Endothelial cell of umbilical vein (primary cell): ENCODE results near the gene TMEM273. TPM values are rescaled to one million over a fixed set of nuclear protein-coding genes. Genes with fewer than 3 reads are reported as not detected.

Experiments used
- BruUV-seq: library from RNA; stranded (reverse); fragments of 400-500 nt; replicated peaks from 2 replicates; lab custom pipeline; 2021; lab: Mats Ljungman, UMichigan
- CTCF ChIA-PET: fragments of 300-600, 350-600 bp; sonication (Branson Sonifier 250); formaldehyde crosslinking; loops from one replicate; lab custom pipeline; 2021; ENCODE audit warnings: antibody characterized with exemption, inconsistent platforms; lab: Charles Lee
- POLR2A ChIA-PET: fragments of 300-600, 350-600 bp; sonication (Branson Sonifier 250); formaldehyde crosslinking; loops from one replicate; lab custom pipeline; 2021; ENCODE audit warnings: antibody characterized with exemption, inconsistent platforms; lab: Charles Lee
- DNase-seq: peaks from one replicate; pipeline ENCODE4 v3.0.0-alpha.2; 2011; ENCODE audit warnings: low read depth, low spot score
- FAIRE-seq: peaks from 2 replicates; lab custom pipeline; 2011; peaks lifted over from hg19 to GRCh38; lab: Jason Lieb, UNC
- H2AFZ ChIP-seq: 2 replicates; pipeline ENCODE4 v1.6.0; 2012; ENCODE audit warnings: low read depth, low read length, control low read depth, inconsistent platforms
- H3K27ac ChIP-seq: 2 replicates; pipeline ENCODE4 v1.5.1; 2011; ENCODE audit warnings: low read depth, mild to moderate bottlenecking, control low read depth, low read length, moderate library complexity; ENCODE audit not compliant: insufficient read depth
- H3K27me3 ChIP-seq, 2 experiments: 2 replicates each; pipeline versions ENCODE4 v1.6.0 to v1.6.1; 2011; ENCODE audit warnings: low read length in 2 of 2, mixed read lengths in 1 of 2; ENCODE audit not compliant: control insufficient read depth in 2 of 2, insufficient read depth in 2 of 2
- H3K36me3 ChIP-seq, 2 experiments: 2 replicates in 1 of 2; 3 replicates in 1 of 2; pipeline ENCODE4 v1.5.1; 2011; ENCODE audit warnings: low read length in 2 of 2, mild to moderate bottlenecking in 1 of 2, moderate library complexity in 1 of 2; ENCODE audit not compliant: control insufficient read depth in 2 of 2, insufficient read depth in 2 of 2; ENCODE audit errors: extremely low read depth in 1 of 2
- H3K4me1 ChIP-seq: 3 replicates; pipeline ENCODE4 v1.5.1; 2011; ENCODE audit warnings: mild to moderate bottlenecking, low read length; ENCODE audit not compliant: control insufficient read depth, insufficient read depth; ENCODE audit errors: extremely low read depth
- H3K4me2 ChIP-seq: 2 replicates; pipeline ENCODE4 v1.6.1; 2011; ENCODE audit warnings: low read length, control low read depth, mixed read lengths; ENCODE audit not compliant: insufficient read depth
- H3K4me3 ChIP-seq, 3 experiments: fragments of 200-600 bp in 1 of 3; sonication (generic), shearing (Covaris generic) in 1 of 3; replicated peaks in 1 of 3; 2 replicates each; pipeline ENCODE4 v1.5.1; 2011 to 2016; ENCODE audit warnings: control low read depth in 3 of 3, low read length in 3 of 3, mild to moderate bottlenecking in 2 of 3, inconsistent platforms in 1 of 3, low read depth in 1 of 3, moderate library complexity in 1 of 3; ENCODE audit not compliant: insufficient read depth in 1 of 3
- H3K79me2 ChIP-seq: 2 replicates; pipeline ENCODE4 v1.6.0; 2012; ENCODE audit warnings: low read length, inconsistent platforms; ENCODE audit not compliant: control insufficient read depth, insufficient read depth
- H3K9ac ChIP-seq: replicated peaks from 2 replicates; pipeline ENCODE3; 2011; ENCODE audit warnings: low read length, control low read depth; ENCODE audit not compliant: insufficient read depth; ENCODE audit errors: extremely low read depth
- H3K9me1 ChIP-seq: replicated peaks from 3 replicates; pipeline ENCODE4 v1.6.0; 2011; ENCODE audit warnings: mild to moderate bottlenecking, low read length; ENCODE audit not compliant: control insufficient read depth, insufficient read depth; ENCODE audit errors: extremely low read depth
- H3K9me3 ChIP-seq: replicated peaks from 2 replicates; pipeline ENCODE4 v1.5.1; 2012; ENCODE audit warnings: low read length, inconsistent platforms; ENCODE audit not compliant: control insufficient read depth, insufficient read depth
- H4K20me1 ChIP-seq: replicated peaks from 2 replicates; pipeline ENCODE3; 2011; ENCODE audit warnings: mild to moderate bottlenecking, low read length; ENCODE audit not compliant: control insufficient read depth, insufficient read depth; ENCODE audit errors: extremely low read depth
- EZH2 ChIP-seq: IDR thresholded peaks from 2 replicates; pipeline ENCODE4 v1.6.1; 2012; ENCODE audit warnings: borderline replicate concordance, low read depth, mild to moderate bottlenecking, moderate library complexity, low read length, inconsistent platforms; ENCODE audit not compliant: severe bottlenecking
- FOS ChIP-seq: IDR thresholded peaks from 2 replicates; pipeline ENCODE4 v1.6.1; 2011; ENCODE audit warnings: mild to moderate bottlenecking, low read length, moderate library complexity, borderline replicate concordance; ENCODE audit not compliant: insufficient read depth
- GATA2 ChIP-seq: IDR thresholded peaks from 2 replicates; pipeline ENCODE4 v1.7.0; 2011; ENCODE audit warnings: low read depth, mild to moderate bottlenecking, moderate library complexity, mixed read lengths, low read length; ENCODE audit not compliant: insufficient read length, insufficient read depth
- JUN ChIP-seq: IDR thresholded peaks from 2 replicates; pipeline ENCODE4 v1.6.1; 2011; ENCODE audit warnings: borderline replicate concordance, low read depth; ENCODE audit not compliant: insufficient read length, insufficient read depth
- MYC ChIP-seq: IDR thresholded peaks from one replicate; pipeline ENCODE4 v1.6.1; 2011; ENCODE audit warnings: mild to moderate bottlenecking, low read depth, low read length
- POLR2A ChIP-seq: IDR thresholded peaks from 2 replicates; pipeline ENCODE4 v1.6.1; 2012; ENCODE audit warnings: low read depth, mild to moderate bottlenecking, control low read depth, low read length
- POLR2AphosphoS5 ChIP-seq: IDR thresholded peaks from 2 replicates; pipeline ENCODE4 v1.6.1; 2012; ENCODE audit warnings: low read depth, mild to moderate bottlenecking, control low read depth, low read length, moderate library complexity; ENCODE audit not compliant: insufficient read depth
- dilution Hi-C: fragments of 300-500 bp; cut with MboI; formaldehyde crosslinking; loops from one replicate; pipeline ENCODE4 v1.15.0; 2019; ENCODE audit warnings: low sequenced_read_pairs; ENCODE audit not compliant: extremely low pct_ligation_motif_present
- intact Hi-C: fragments of 100-400 bp; cut with micrococcal nuclease; formaldehyde crosslinking; loops from one replicate; pipeline ENCODE4 v1.10.0; 2022
- polyA plus RNA-seq, 4 experiments: library from polyadenylated mRNA; depleted of rRNA in 3 of 4; stranded (reverse) in 3 of 4; unstranded in 1 of 4; fragments of >200 nt; gene quantifications; 2 replicates each; pipeline versions ENCODE4 v1.2.1 to v1.2.3, GENCODE V29; 2011 to 2012; ENCODE audit warnings: missing spikeins in 1 of 4
- total RNA-seq: library from RNA; stranded (reverse); gene quantifications from 2 replicates; pipeline ENCODE4 v1.2.3, GENCODE V29; 2021
- TF ChIP-seq, protein P1 (sequence below), 2 donors: IDR thresholded peaks; 1 replicate in 1 of 2; 2 replicates in 1 of 2; pipeline ENCODE4 v1.5.1; 2011; ENCODE audit warnings: low read length in 2 of 2, mild to moderate bottlenecking in 2 of 2, moderate library complexity in 2 of 2, control low read depth in 1 of 2, inconsistent platforms in 1 of 2, low read depth in 1 of 2; ENCODE audit not compliant: insufficient read depth in 1 of 2; ENCODE audit errors: extremely low read depth in 1 of 2
- TF ChIP-seq, protein P2 (sequence below): IDR thresholded peaks from 2 replicates; pipeline ENCODE4 v1.6.1; 2011; ENCODE audit not compliant: insufficient read depth, insufficient read length

The TMEM273 gene
- total and polyA plus RNA-seq, 2 donors (not counting 3 experiments of a cell fraction or from before 2014, with no cell fraction given), result 1.9 to 3.7 TPM

GRCh38 chr10:49110684-49111319 lies 77.4 kb downstream of the TMEM273 start:
- no peak overlapping the region for H3K4me3 ChIP-seq
- H3K36me3 ChIP-seq, result no peaks in the 10 kb centered on the region
- ChIA-PET CTCF (interaction anchor here (1.5 kb wide), 1 partner anchor 297 kb away, joined by 3 read pairs; no protein-coding TSS in a partner anchor), POLR2A (no interaction called here)
- no peaks in the 10 kb centered on the region for H3K4me1 ChIP-seq
- no peak overlapping the region for H3K9ac ChIP-seq
- no peaks in the 10 kb centered on the region for H3K9me1 ChIP-seq
- H3K9me3 ChIP-seq, result no peaks in the 10 kb centered on the region
- no peak overlapping the region for H3K4me2 ChIP-seq
- no peak overlapping the region for H3K27ac ChIP-seq
- DNase-seq (no peak), FAIRE-seq (no peak)
- intact Hi-C loops, result no loop called here
- H3K27me3 ChIP-seq, result peaks cover 10 to 17% of the 10 kb centered on the region in 2 experiments
- TF ChIP-seq FOS, result no peak
- TF ChIP-seq, protein P1, sequence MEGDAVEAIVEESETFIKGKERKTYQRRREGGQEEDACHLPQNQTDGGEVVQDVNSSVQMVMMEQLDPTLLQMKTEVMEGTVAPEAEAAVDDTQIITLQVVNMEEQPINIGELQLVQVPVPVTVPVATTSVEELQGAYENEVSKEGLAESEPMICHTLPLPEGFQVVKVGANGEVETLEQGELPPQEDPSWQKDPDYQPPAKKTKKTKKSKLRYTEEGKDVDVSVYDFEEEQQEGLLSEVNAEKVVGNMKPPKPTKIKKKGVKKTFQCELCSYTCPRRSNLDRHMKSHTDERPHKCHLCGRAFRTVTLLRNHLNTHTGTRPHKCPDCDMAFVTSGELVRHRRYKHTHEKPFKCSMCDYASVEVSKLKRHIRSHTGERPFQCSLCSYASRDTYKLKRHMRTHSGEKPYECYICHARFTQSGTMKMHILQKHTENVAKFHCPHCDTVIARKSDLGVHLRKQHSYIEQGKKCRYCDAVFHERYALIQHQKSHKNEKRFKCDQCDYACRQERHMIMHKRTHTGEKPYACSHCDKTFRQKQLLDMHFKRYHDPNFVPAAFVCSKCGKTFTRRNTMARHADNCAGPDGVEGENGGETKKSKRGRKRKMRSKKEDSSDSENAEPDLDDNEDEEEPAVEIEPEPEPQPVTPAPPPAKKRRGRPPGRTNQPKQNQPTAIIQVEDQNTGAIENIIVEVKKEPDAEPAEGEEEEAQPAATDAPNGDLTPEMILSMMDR (IDR thresholded peaks at IDR 0.05; ENCODE audit: extremely low read depth in 1 of 2, insufficient read depth in 1 of 2, low read depth in 1 of 2, low read length in 2 of 2), result no peak
- TF ChIP-seq POLR2A, result no peak
- TF ChIP-seq EZH2, result no peak
- TF ChIP-seq JUN, result no peak
- no peak for TF ChIP-seq POLR2AphosphoS5
- TF ChIP-seq, protein P2, sequence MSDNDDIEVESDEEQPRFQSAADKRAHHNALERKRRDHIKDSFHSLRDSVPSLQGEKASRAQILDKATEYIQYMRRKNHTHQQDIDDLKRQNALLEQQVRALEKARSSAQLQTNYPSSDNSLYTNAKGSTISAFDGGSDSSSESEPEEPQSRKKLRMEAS, result no peak
- no peak for TF ChIP-seq MYC
- TF ChIP-seq GATA2, result no peak
- no peak overlapping the region for H2AFZ ChIP-seq
- no peaks in the 10 kb centered on the region for H4K20me1 ChIP-seq
- BruUV-seq, result no TSS peak
- H3K79me2 ChIP-seq, result no peaks in the 10 kb centered on the region
- dilution Hi-C loops, result no loop called here
